Astrocyte (in vitro differentiated cells and primary cell): Measurements from ENCODE around the gene SLC44A1. TPM values are rescaled to one million over a fixed set of nuclear protein-coding genes. Genes with fewer than 3 reads are reported as not detected.

Source experiments
- DNase-seq: peaks from one replicate; pipeline ENCODE4 v3.0.0-alpha.2; 2010; ENCODE audit warnings: low read depth
- FAIRE-seq: peaks from 2 replicates; lab custom pipeline; 2011; peaks lifted over from hg19 to GRCh38; lab: Jason Lieb, UNC
- H2AFZ ChIP-seq: 2 replicates; pipeline ENCODE4 v1.6.0; 2012; ENCODE audit warnings: low read depth, low read length, inconsistent platforms
- H3K27ac ChIP-seq: 2 replicates; pipeline ENCODE4 v1.5.1; 2011; ENCODE audit warnings: low read depth, low read length, inconsistent platforms
- H3K27me3 ChIP-seq: 2 replicates; pipeline ENCODE4 v1.6.0; 2011; ENCODE audit warnings: low read length, inconsistent platforms; ENCODE audit not compliant: insufficient read depth
- H3K36me3 ChIP-seq: 2 replicates; pipeline ENCODE4 v1.5.1; 2011; ENCODE audit warnings: low read length, inconsistent platforms; ENCODE audit not compliant: insufficient read depth
- H3K4me1 ChIP-seq: 2 replicates; pipeline ENCODE4 v1.5.1; 2011; ENCODE audit warnings: low read length, inconsistent platforms; ENCODE audit not compliant: insufficient read depth
- H3K4me2 ChIP-seq: 2 replicates; pipeline ENCODE4 v1.6.0; 2012; ENCODE audit warnings: low read length, inconsistent platforms
- H3K4me3 ChIP-seq: 2 replicates; pipeline ENCODE4 v1.5.1; 2011; ENCODE audit warnings: low read depth, mild to moderate bottlenecking, low read length, inconsistent platforms; ENCODE audit not compliant: insufficient read depth
- H3K79me2 ChIP-seq: 2 replicates; pipeline ENCODE4 v1.6.0; 2012; ENCODE audit warnings: mild to moderate bottlenecking, low read length, inconsistent platforms; ENCODE audit not compliant: insufficient read depth
- H3K9ac ChIP-seq: 2 replicates; pipeline ENCODE4 v1.6.0; 2012; ENCODE audit warnings: mild to moderate bottlenecking, low read length, inconsistent platforms
- H3K9me3 ChIP-seq: 2 replicates; pipeline ENCODE4 v1.5.1; 2012; ENCODE audit warnings: low read depth, mild to moderate bottlenecking, low read length, inconsistent platforms; ENCODE audit not compliant: insufficient read depth
- H4K20me1 ChIP-seq: 2 replicates; pipeline ENCODE4 v1.6.0; 2012; ENCODE audit warnings: low read length, inconsistent platforms; ENCODE audit not compliant: insufficient read depth
- H3K27ac Mint-ChIP-seq: one replicate; pipeline ENCODE4 v1.8.0; 2021; ENCODE audit warnings: mild to moderate bottlenecking, mixed read lengths; ENCODE audit not compliant: unreplicated experiment
- H3K27me3 Mint-ChIP-seq: one replicate; pipeline ENCODE4 v1.8.0; 2021; ENCODE audit warnings: low read depth, mixed read lengths; ENCODE audit not compliant: unreplicated experiment
- H3K36me3 Mint-ChIP-seq: one replicate; pipeline ENCODE4 v1.8.0; 2021; ENCODE audit warnings: low read depth, mixed read lengths; ENCODE audit not compliant: unreplicated experiment
- H3K4me1 Mint-ChIP-seq: one replicate; pipeline ENCODE4 v1.8.0; 2021; ENCODE audit warnings: low read depth, mixed read lengths; ENCODE audit not compliant: unreplicated experiment
- H3K4me3 Mint-ChIP-seq: one replicate; pipeline ENCODE4 v1.8.0; 2021; ENCODE audit warnings: mild to moderate bottlenecking, moderate library complexity, mixed read lengths; ENCODE audit not compliant: unreplicated experiment
- H3K9me3 Mint-ChIP-seq: one replicate; pipeline ENCODE4 v1.8.0; 2021; ENCODE audit warnings: mild to moderate bottlenecking, mixed read lengths; ENCODE audit not compliant: unreplicated experiment
- EZH2 ChIP-seq: IDR thresholded peaks from 2 replicates; pipeline ENCODE4 v1.6.1; 2012; ENCODE audit warnings: mild to moderate bottlenecking, low read length, inconsistent platforms; ENCODE audit not compliant: insufficient read depth
- total RNA-seq: library from RNA; stranded (reverse); gene quantifications from 2 replicates; pipeline ENCODE4 v1.2.1, GENCODE V29; 2021
- TF ChIP-seq, protein P1 (sequence below): IDR thresholded peaks from 2 replicates; pipeline ENCODE4 v1.5.1; 2011; ENCODE audit warnings: low read depth, mild to moderate bottlenecking, inconsistent platforms, low read length, moderate library complexity; ENCODE audit not compliant: insufficient read depth

SLC44A1 gene
- total RNA-seq, 1 donor from 2014 or later: 43.8 TPM

DNA sequence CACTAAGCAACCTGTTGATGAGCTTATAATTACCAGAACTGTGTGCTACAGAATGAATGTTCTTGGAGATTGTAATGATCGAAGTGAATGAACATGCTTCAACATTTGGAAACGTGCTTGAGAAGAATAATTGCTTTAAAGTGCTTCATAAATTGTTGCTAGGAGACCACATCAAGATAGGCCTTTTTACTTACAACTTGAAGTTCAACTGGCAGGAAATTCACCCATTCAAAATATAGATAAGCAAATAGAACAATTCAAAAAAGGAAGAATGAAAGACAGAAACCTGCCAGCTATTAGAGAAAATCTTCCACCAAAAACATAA lies 38.0 kb upstream of the SLC44A1 start:
- no peaks in the 10 kb centered on the region for H3K36me3 ChIP-seq
- no peaks in the 10 kb centered on the region for H3K4me1 ChIP-seq
- H3K79me2 ChIP-seq: no peaks in the 10 kb centered on the region
- H2AFZ ChIP-seq: no peak overlapping the region
- Mint-ChIP-seq H3K4me1 (no peaks in the 10 kb centered on the region), H3K9me3 (no peaks in the 10 kb centered on the region), H3K27ac (no peak overlapping the region), H3K36me3 (no peaks in the 10 kb centered on the region), H3K4me3 (no peak overlapping the region), H3K27me3 (no peaks in the 10 kb centered on the region)
- no peaks in the 10 kb centered on the region for H3K9me3 ChIP-seq
- H3K27ac ChIP-seq: no peak overlapping the region
- TF ChIP-seq, protein P1, sequence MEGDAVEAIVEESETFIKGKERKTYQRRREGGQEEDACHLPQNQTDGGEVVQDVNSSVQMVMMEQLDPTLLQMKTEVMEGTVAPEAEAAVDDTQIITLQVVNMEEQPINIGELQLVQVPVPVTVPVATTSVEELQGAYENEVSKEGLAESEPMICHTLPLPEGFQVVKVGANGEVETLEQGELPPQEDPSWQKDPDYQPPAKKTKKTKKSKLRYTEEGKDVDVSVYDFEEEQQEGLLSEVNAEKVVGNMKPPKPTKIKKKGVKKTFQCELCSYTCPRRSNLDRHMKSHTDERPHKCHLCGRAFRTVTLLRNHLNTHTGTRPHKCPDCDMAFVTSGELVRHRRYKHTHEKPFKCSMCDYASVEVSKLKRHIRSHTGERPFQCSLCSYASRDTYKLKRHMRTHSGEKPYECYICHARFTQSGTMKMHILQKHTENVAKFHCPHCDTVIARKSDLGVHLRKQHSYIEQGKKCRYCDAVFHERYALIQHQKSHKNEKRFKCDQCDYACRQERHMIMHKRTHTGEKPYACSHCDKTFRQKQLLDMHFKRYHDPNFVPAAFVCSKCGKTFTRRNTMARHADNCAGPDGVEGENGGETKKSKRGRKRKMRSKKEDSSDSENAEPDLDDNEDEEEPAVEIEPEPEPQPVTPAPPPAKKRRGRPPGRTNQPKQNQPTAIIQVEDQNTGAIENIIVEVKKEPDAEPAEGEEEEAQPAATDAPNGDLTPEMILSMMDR: no peak
- TF ChIP-seq EZH2: no peak
- no peak overlapping the region for H3K9ac ChIP-seq
- H3K4me2 ChIP-seq: no peak overlapping the region
- no peaks in the 10 kb centered on the region for H4K20me1 ChIP-seq
- DNase-seq (peak; percentile 26), FAIRE-seq (no peak)
- H3K27me3 ChIP-seq: no peaks in the 10 kb centered on the region
- no peak overlapping the region for H3K4me3 ChIP-seq

DNA sequence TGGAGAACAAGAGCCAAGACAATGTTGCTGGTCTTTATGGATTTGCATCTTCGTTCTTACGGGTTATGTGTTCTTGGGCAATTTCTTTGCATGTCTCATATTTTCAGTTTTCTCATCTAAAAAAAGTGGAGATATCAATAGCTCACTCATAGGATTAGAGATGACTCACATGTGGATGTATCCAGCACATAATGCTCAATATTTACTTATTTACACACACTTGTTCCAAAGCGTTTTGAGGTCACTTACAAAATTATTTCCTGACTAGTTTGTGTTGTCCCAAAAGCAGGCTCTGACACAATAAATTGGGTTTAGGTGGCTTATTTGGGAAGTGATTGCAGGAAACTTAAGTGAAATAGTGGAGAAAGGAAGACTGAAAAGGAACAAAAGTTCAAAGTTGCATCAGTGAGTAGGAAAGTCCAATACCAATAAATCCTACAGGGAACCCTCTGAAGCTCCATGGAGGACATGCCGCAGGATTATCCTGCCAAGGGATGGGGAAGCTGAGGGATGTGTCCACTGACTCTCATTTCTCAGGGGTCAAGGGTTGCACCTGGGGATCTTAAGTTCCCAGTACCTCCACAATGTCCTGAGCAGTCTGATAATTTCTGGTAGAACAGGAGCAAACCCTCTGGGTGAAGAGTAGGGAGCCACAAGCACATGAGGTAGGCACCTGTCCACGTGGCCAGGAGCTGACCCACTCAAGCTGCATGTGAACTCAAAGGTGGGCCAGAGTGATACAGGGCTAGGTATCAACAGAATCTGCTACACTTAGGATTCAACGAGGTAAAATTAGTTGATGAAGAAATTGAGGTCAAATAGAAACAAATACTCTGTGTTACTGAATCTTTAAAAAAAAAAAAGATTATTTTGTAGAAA lies 37.4 kb upstream of the SLC44A1 start:
- H3K79me2 ChIP-seq: no peaks in the 10 kb centered on the region
- no peaks in the 10 kb centered on the region for H3K9me3 ChIP-seq
- no peaks in the 10 kb centered on the region for H3K27me3 Mint-ChIP-seq
- no peak overlapping the region for H2AFZ ChIP-seq
- no peaks in the 10 kb centered on the region for H3K4me1 ChIP-seq
- TF ChIP-seq, protein P1: no peak
- no peak for TF ChIP-seq EZH2
- H3K27ac Mint-ChIP-seq: no peak overlapping the region
- H3K4me1 Mint-ChIP-seq: no peaks in the 10 kb centered on the region
- H3K9me3 Mint-ChIP-seq: no peaks in the 10 kb centered on the region
- no peaks in the 10 kb centered on the region for H3K36me3 Mint-ChIP-seq
- no peak overlapping the region for H3K4me2 ChIP-seq
- H4K20me1 ChIP-seq: no peaks in the 10 kb centered on the region
- H3K4me3 ChIP-seq: no peak overlapping the region
- DNase-seq: no peak
- no peak overlapping the region for H3K27ac ChIP-seq
- H3K27me3 ChIP-seq: no peaks in the 10 kb centered on the region
- FAIRE-seq: no peak
- no peak overlapping the region for H3K4me3 Mint-ChIP-seq
- no peaks in the 10 kb centered on the region for H3K36me3 ChIP-seq
- no peak overlapping the region for H3K9ac ChIP-seq
